Adrenal gland (tissue), 5 donors: ENCODE measurements around the gene NSMCE4A.

Experiments used
- POLR2A ChIP-seq, 2 donors: fragments of 450-650 bp; IDR thresholded peaks; one replicate each; pipeline ENCODE4 v1.6.1; 2017; ENCODE audit warnings: antibody characterized with exemption in 2 of 2, mild to moderate bottlenecking in 2 of 2, moderate library complexity in 1 of 2
- TF ChIP-seq, protein P1 (sequence below), 6 experiments: fragments of 450-650 bp in 4 of 6; fragments of 200-600 bp in 2 of 6; sonication (generic) in 1 of 6; IDR thresholded peaks; 1 replicate in 5 of 6; 2 replicates in 1 of 6; pipeline versions ENCODE4 v1.5.1 to v1.8.0; 2016 to 2021; ENCODE audit warnings: antibody characterized with exemption in 6 of 6, mild to moderate bottlenecking in 2 of 6, moderate library complexity in 1 of 6
- donor health status: DM: no; HTN: no; CAD: no.

- TF ChIP-seq, protein P1, sequence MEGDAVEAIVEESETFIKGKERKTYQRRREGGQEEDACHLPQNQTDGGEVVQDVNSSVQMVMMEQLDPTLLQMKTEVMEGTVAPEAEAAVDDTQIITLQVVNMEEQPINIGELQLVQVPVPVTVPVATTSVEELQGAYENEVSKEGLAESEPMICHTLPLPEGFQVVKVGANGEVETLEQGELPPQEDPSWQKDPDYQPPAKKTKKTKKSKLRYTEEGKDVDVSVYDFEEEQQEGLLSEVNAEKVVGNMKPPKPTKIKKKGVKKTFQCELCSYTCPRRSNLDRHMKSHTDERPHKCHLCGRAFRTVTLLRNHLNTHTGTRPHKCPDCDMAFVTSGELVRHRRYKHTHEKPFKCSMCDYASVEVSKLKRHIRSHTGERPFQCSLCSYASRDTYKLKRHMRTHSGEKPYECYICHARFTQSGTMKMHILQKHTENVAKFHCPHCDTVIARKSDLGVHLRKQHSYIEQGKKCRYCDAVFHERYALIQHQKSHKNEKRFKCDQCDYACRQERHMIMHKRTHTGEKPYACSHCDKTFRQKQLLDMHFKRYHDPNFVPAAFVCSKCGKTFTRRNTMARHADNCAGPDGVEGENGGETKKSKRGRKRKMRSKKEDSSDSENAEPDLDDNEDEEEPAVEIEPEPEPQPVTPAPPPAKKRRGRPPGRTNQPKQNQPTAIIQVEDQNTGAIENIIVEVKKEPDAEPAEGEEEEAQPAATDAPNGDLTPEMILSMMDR (IDR thresholded peaks at IDR 0.05) = no peak
- TF ChIP-seq POLR2A (IDR thresholded peaks at IDR 0.05) = no peak
Measured at GRCh38 chr10:122001698-122002097, 26.7 kb upstream of the NSMCE4A start.
